LNCaP clone FGC (cell line): Measurements from ENCODE around the gene C1QBP.

Experiments
- DNase-seq: peaks from one replicate; pipeline ENCODE4 v3.0.0-alpha.2; 2011; ENCODE audit warnings: low read depth
- H3K4me3 ChIP-seq: 2 replicates; pipeline ENCODE4 v1.5.1; 2011; ENCODE audit warnings: mild to moderate bottlenecking, low read depth, low read length, control low read depth
- CTCF ChIP-seq: IDR thresholded peaks from 2 replicates; pipeline ENCODE4 v1.5.1; 2012; ENCODE audit warnings: mild to moderate bottlenecking; ENCODE audit not compliant: control insufficient read depth, insufficient read depth; ENCODE audit errors: extremely low read depth

Gene C1QBP

GRCh38 chr17:5438716-5439445, at the start of gene C1QBP:
C1QBP (minus strand) TSS chr17:5439155; CDS start chr17:5439073, 82 bp downstream.
- TF ChIP-seq CTCF, result peak; percentile 94
- DNase-seq, result peak; percentile 79
- H3K4me3 ChIP-seq, result peak within 1 kb of the TSS; percentile 95

DNA sequence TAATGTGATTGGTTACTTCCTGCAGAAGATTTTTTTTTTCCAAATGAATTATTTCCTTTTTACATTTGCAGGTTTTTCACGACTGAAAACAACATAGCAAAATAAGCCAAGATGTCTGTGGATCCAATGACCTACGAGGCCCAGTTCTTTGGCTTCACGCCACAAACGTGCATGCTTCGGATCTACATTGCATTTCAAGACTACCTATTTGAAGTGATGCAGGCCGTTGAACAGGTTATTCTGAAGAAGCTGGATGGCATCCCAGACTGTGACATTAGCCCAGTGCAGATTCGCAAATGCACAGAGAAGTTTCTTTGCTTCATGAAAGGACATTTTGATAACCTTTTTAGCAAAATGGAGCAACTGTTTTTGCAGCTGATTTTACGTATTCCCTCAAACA, 49.8 kb upstream of the C1QBP start:
- DNase-seq, result peak; percentile 65
- H3K4me3 ChIP-seq, result no peak overlapping the region
- no peak for TF ChIP-seq CTCF

- no peak for TF ChIP-seq CTCF
- peak; percentile 97 for DNase-seq
- peak within 1 kb of the TSS; percentile 100 for H3K4me3 ChIP-seq
Observed at GRCh38 chr17:5486206-5487124, 47.5 kb upstream of the C1QBP start, which contains the start of gene MIS12. MIS12 (plus strand) TSS chr17:5486566; CDS start chr17:5488863, 2,297 bp downstream.

DNA sequence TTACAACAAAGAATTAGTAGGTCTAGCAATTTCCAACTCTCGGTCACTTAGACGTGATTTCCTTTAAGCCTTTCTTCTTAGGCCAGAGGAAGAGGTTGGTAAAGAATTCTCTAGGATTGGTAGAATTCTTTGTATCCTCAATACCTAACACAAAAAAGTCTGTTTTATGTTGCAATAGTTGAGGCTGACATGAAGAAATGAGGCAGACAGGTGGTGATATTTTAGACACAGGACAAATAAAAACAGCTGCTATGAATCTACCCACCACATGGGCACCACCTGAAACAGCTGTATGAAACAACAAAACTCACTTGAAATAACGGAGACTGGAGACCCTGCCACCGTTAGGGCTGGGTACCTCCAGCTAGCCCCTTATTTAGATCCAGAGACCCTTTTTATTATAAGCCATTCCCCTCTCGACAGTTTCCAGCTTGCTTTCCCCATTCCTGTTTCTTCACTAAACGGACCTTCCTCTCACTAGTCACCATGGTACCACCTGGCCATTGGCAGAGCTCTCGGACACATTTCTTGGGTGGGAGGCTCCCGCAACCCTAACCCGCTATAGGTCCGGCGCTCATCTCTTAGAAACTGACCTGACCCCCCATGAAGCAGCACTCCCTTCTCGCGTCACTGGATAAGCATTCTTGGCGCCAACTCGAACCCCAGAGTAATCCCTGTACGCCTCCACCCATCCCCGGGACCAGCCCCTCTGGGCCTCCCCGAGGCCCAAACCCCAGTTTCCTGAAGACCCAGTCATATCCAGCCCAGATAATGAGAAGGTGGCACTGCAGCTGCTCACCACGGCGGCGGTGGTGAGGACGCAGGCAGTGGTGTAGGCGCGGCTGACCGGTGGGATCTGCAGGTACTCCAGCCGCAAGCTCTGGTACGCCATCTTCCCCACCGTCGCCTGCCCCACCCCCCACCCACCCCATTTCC, 46.6 kb upstream of the C1QBP start, which contains the start of gene DERL2:
TSS of gene DERL2 (minus strand) at position 909 of the 936 bp plus-strand sequence. CDS start at position 892, 17 bp downstream.
- TF ChIP-seq CTCF, result no peak
- no peak for DNase-seq
- H3K4me3 ChIP-seq, result peak within 1 kb of the TSS; percentile 100

DNA sequence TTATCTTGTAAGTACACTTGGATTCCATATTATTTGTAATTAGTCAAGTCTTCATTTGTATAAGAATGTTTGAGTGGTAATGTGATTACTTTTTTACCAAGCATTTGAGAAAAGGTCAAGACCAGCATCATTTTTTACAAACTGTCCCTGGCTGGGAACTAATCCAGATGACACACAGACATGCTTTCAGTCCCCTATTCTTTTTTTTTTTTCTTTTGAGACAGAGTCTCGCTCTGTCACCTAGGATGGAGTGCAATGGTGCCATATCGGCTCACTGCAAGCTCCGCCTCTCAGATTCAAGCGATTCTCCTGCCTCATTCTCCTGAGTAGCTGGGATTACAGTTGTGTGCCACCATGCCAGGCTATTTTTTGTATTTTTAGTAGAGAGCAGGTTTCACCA, 42.5 kb upstream of the C1QBP start:
- DNase-seq, result no peak
- no peak for TF ChIP-seq CTCF
- H3K4me3 ChIP-seq, result no peak overlapping the region

- DNase-seq, result no peak
- TF ChIP-seq CTCF, result no peak
- no peak overlapping the region for H3K4me3 ChIP-seq
Observed at GRCh38 chr17:5480962-5481361, 42.0 kb upstream of the C1QBP start.
